ENCODE measurements around the gene ATG12.
"Not testable (repeated sequence)": the region's sequence is repeated elsewhere in the genome, so short reads cannot be mapped to it uniquely, and the experiment has no call there.

The ATG12 gene

DNA sequence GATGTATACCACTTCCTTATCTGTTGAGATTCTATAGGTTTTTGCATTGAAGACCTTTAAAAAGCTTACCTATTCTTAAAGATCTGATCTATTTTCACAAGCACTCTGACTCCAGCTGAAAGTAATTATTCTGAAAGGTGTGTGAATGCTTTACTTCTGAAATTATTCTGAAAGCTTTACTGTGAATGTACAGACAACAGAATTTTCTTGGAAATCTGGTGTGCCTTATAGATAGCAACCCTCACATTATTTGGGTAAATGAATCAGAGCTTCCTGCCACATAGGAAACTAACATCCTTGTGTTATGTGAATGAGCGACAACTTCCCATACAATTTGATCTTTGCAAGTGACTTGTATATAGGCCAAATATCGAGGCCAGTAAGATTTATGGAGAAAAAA, 31.4 kb downstream of the ATG12 start:
- DNase-seq (ENCODE audit: extremely low read depth in 1 of 2, low read depth in 1 of 2): no peak

DNA sequence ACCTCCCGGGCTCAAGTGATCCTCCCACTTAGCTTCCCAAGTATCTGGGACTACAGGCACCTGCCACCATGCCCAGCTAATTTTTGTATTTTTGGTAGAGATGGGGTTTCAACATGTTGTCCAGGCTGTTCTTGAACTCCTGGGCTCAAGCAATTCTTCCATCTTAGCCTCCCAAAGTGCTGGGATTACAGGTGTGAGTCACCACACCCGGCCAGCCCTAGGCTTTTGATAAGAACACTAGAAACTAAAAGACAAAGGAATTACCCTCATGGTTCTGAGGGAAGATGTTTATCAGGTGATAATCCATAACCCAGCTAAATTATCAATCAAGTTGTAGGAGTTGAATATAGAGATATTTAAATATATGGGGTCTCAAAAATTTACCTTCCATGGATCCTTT, 33.3 kb downstream of the ATG12 start:
- DNase-seq (ENCODE audit: extremely low read depth in 1 of 2, low read depth in 1 of 2): not testable (repeated sequence)

DNA sequence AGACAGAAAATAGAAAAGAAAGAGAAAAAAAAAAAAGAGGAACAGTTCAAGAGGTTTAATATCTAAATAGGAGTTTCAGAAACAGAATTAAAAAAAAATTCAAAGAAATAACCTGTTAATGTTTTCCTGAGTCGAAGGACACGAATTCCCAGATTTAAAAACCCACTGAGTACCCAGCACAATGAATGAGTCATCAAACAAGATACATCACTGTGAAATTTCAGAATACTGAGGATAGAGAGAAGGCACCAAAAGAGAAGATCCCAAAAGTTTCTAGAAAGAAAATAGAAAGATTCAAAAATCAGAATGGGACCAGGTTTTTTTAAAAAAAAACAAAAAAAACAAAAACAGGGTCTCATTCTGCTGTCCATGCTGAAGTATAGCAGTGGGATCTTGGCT, 33.7 kb downstream of the ATG12 start:
- DNase-seq (ENCODE audit: extremely low read depth in 1 of 2, low read depth in 1 of 2): no peak

DNA sequence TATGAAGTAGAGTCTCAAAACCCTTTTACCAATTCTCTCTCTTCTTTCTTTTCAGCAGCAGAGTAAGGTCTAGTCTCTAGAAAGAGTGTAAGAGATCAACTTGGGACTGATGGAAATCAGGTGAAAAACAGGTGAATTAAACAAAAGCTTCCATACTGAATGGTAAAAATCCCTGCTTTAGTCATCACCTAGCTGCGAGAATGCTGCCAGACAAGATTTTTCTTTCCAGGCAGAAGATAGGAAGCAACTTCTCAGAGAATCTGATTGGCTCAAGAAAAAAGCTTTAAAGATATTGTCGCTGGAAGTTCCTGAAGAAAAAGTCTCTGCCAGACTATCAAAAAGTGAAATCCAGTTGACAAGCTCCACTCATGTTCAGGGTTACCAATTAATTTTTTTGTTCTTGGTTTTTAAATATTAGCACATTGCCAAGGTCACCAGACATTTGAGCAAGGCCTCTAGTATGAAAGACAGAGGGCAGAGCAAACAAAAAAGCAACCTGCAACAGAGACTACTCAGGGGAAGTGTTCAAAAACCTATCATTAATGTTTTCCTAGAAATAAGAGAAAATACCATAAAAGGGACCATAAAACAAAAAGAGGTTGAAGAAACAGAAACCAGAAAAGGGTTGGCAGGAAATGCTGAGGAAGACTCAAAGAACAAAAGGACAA, 34.2 kb downstream of the ATG12 start:
- no peak for DNase-seq (ENCODE audit: extremely low read depth in 1 of 2, low read depth in 1 of 2)

DNA sequence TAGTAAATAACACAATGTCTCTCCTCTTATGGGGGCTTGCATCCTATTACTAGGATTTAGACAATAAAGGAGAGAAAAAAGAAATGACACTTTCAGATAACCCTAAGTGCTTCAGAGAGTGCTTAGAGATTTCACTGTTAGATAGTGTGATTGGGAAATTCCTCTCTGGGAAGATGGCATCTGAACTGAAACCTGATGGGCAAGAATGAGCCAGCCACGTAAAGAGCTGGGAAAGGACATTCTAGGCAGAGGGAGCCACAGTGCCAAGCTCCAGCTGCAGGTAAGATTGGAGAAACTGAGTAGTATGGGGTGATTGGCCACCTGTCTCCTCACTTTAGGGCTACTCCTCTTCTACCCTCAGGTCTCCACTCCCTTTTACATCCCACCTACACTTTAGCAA, 39.4 kb downstream of the ATG12 start:
- no peak for DNase-seq (ENCODE audit: extremely low read depth in 1 of 2, low read depth in 1 of 2)

DNA sequence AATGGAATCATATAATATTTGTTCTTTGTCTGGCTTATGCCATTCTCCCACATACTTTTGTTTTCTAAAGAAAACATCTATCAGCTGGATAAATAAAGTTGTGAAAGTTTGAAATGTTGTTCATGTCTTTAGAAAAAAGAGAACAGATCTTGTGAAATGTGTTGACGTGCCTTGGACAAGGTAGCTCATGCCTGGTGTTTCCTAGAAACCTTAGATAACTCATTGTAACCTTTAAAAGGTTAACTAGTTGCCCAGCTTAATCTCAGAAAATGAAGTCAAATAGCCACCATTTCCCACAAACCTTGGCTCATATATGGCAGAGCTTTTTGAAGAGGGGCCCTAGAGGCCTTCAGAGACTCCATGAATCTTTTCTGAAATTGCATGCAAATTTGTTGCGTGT, 40.2 kb downstream of the ATG12 start:
- DNase-seq (ENCODE audit: extremely low read depth in 1 of 2, low read depth in 1 of 2): no peak

DNA sequence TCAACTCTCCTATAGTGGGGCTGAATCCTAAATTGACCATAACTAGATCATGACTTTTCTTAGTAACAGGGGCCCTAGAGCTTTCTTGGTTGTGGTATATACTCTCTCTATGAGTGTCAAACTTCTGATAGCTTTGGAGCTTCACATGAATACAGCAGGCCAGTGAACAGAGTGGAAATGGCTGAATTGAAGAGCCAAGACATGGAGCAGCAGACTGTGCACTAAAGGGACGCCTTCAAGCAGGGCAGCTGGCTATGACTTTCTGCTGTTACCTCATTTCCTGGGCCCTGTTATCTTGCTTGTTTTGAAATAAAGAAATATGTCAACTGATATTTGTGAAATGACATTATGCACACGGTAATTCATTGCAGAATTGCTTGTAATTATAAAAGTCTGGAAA, 41.3 kb downstream of the ATG12 start:
- no peak for DNase-seq (ENCODE audit: extremely low read depth in 1 of 2, low read depth in 1 of 2)

DNA sequence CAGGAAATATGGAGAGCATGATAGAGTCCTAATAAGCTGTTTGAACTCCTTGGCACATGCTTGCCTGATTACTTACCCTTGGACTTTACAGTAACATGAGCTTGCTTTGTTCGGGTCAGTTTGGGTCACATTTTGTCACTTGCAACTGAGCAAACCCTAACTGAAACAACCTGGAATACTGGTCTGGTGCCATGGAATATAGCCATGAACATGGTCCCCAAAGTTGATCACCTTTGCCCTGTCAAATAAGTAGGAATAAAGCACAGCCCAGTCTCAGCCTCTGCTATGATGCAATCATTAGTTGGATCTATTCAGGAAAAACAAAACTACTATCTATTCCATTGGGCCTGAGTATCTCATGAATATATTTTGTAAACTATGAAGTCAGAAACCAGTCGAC, 43.1 kb downstream of the ATG12 start:
- no peak for DNase-seq (ENCODE audit: extremely low read depth in 1 of 2, low read depth in 1 of 2)

DNA sequence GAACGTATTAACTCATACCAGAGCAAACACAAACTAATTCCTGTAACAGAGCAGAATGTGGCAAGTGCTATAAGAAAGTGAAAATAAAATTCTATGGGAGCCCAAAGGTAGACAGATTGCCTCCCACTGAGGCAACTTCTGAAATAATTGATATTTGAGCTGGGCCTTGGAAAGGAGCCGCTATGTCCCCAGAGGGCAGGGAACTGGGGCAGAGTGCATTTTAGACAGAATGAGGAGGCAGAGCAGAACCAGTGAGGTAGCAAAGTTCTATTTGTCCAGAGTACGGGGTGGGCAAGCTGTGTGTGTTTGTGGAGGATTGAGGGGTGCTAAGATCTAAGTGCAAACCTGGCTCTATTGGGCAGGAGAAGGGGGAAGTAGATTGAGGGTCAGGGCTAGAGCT, 44.7 kb downstream of the ATG12 start:
- no peak for DNase-seq (ENCODE audit: extremely low read depth in 1 of 2, low read depth in 1 of 2)

DNA sequence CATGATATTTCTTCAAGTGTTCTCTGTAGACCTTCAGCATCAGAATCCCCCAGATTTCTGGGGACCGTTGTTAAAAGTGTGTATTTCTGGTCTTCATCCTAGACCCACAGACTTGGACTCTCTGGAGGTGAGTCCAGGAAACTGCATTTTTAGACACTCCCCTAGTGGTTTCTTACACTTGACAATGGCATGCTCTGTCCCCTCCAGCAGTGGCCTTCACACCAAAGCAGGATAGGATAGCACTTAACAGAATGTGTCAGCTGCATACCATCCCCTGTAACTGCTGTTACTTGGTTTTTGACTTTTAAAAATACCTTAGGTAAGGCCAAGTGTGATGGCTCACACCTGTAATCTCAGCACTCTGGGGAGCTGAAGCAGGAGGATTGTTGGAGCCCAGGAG, 45.7 kb downstream of the ATG12 start:
- no peak for DNase-seq (ENCODE audit: extremely low read depth in 1 of 2, low read depth in 1 of 2)

DNA sequence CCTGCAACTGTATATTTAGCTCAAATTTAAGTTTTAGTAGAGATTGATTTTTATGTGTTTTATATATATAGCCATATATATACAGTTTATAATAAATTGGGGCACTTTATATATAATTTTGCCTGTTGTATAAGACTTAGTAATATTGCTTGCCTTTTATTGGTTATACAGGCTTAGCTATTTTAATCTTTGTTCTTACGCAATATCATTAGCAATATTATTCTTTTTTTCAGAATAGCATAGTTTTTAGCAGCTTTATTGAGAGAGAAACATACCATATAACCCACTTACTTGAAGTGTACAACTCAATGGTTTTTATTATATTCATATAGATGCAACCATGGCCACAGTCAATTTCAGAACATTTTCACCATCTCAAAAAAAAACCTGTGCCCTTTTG, 52.9 kb downstream of the ATG12 start:
- no peak for DNase-seq (ENCODE audit: extremely low read depth in 1 of 2, low read depth in 1 of 2)

DNA sequence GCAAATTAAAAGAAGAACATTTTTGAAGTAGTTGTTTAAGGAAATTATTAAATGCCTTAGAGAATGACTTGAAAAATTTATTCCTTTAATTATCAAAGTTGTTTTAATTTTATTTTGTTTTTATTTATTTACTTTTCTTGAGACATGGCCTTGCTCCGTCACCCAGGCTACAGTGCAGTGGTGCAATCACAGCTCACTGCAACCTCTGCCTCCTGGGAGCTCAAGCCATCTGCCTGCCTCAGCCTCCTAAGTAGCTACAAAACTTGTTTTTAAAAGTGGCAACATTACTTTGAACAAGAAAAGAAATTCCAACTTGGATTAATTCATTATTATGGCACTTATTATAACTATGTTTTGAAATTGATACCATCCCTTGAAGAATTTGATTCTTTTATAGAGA, 53.9 kb downstream of the ATG12 start:
- no peak for DNase-seq (ENCODE audit: extremely low read depth in 1 of 2, low read depth in 1 of 2)

DNA sequence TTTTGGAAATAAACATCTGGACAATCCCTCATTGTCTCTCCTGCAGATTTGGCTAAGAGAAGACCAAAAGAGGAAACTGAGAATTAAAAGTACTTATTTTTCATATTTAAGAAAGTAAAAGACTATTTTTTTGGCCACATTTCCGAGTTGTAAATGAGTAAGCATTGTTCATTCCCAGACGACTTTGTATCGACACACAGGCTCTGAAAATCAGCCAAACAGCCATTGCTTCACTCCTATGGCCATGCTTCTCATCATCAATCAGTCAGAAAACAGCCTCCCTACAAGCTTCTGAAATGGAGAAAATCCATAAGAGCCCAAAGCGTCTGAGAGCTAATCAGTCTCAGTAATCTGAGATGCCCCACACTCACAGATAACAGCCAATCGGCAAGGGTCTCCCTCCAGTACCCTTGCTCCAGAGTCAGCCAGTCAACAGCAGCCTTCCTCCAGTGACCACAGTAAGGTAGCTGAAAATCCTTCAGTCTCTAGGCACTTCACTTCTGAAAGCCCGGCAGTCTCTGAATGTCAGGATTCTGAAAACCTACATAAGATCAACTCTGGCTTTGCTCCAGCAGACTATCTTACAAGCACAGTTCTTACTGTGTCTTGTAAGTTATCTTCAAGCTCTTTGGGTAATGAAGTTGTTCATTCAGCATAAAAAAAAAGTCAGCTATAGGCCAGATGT, 55.8 kb downstream of the ATG12 start:
- DNase-seq (ENCODE audit: extremely low read depth in 1 of 2, low read depth in 1 of 2): no peak

DNA sequence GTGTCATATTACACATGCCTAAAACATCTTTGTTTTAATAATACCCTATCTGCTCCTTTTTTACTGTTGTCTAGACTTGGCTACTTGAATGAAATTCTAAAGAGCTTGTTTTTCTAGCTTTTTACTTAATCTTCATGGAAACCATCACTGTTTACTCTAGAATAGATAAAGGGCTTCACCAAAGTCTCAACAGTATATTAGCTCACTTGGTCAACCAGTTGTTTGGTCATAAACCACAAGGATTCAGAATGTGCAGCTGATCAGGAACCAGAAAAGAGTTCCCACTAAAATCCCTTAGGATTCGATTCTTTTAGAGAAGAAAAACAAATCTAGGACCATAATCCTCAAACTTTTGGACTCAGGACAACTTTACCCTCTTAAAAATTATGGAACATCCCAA, 62.9 kb downstream of the ATG12 start:
- DNase-seq (ENCODE audit: extremely low read depth in 1 of 2, low read depth in 1 of 2): no peak
